Tibial artery (tissue), 4 donors: Measurements from ENCODE around the gene MLYCD.

Source experiments
- DNase-seq, 2 donors: peaks; one replicate each; pipeline ENCODE4 v3.0.0-alpha.2; 2019
- H3K27ac ChIP-seq, 2 donors: fragments of 200-600 bp; sonication (generic) in 1 of 2; 1 replicate in 1 of 2; 2 replicates in 1 of 2; pipeline ENCODE4 v1.5.1; 2018 to 2019; ENCODE audit warnings: mild to moderate bottlenecking in 1 of 2
- H3K27me3 ChIP-seq, 2 donors: fragments of 200-600 bp; sonication (generic) in 1 of 2; one replicate each; pipeline versions ENCODE4 v1.5.1 to v1.6.0; 2016 to 2019
- H3K36me3 ChIP-seq, 3 donors: fragments of 200-600 bp; sonication (generic) in 2 of 3; one replicate each; pipeline ENCODE4 v1.5.1; 2016 to 2019; ENCODE audit warnings: mild to moderate bottlenecking in 2 of 3
- H3K4me1 ChIP-seq, 4 donors: fragments of 200-600 bp; sonication (generic) in 2 of 4; 1 replicate in 3 of 4; 2 replicates in 1 of 4; pipeline ENCODE4 v1.5.1; 2016 to 2019
- H3K4me3 ChIP-seq, 2 donors: fragments of 200-600 bp; sonication (generic) in 1 of 2; 1 replicate in 1 of 2; 2 replicates in 1 of 2; pipeline ENCODE4 v1.5.1; 2018 to 2019; ENCODE audit warnings: mild to moderate bottlenecking in 2 of 2
- H3K9me3 ChIP-seq, 3 donors: fragments of 200-600 bp; sonication (generic) in 1 of 3; one replicate each; pipeline ENCODE4 v1.5.1; 2016 to 2019
- intact Hi-C: fragments of 100-400 bp; cut with DNase I; formaldehyde crosslinking; loops from one replicate; pipeline ENCODE4 v1.15.0; 2023; ENCODE audit warnings: low total_unique reads
- TF ChIP-seq, protein P1 (sequence below), 2 experiments: fragments of 200-600 bp in 1 of 2; fragments of 450-650 bp in 1 of 2; IDR thresholded peaks; one replicate each; pipeline ENCODE4 v1.5.1; 2017 to 2019; ENCODE audit warnings: antibody characterized with exemption in 2 of 2, mild to moderate bottlenecking in 1 of 2, moderate library complexity in 1 of 2

MLYCD gene

DNA sequence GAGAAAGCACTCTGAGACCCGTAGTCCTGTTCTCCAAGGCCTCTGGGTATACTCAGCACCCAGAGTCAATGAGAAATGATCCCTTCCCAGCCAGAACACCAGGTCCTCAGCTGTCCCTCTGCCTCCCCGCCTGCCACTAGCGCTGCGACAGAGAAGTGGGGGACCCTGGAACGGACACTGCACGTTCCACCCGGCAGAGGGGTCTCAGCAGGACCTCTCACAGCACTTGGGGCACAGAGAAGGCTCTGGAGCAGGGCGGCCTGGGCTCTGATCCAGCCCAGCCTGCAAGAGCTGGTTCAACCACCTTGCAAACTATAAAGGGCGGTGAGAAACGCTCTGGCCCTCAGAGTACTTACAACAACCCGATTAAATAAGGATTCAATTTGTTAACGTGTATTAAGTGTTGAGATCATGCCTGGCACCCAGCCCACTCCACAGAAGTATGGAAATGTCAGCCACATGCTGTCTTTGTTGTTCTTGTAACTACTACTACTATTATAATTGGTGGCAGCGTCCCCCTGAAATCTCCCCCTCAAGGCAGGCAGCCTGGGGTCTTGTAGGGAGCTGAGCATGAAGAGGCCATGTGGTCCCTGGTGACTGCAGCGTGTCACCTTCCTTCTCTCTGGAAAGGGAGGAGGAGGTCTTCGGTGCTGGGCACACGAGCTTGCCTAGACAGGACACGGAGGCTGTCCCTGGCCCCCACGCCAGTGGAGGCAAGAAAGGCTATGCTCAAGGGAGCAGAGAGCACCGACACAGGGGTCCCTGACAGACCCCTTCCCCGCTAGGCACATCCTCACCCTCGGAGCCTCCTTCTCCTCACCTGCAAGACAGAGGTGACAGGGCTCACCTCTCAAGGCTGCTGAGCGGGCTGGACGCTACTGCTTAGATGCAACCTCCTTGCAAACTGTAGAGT lies 56.6 kb downstream of the MLYCD start:
- DNase-seq = no peak
- Histone ChIP-seq H3K9me3 (no peaks in the 10 kb centered on the region), H3K27ac (peak overlapping the region in 1 of 2 donors; percentile 88), H3K27me3 (no peaks in the 10 kb centered on the region), H3K36me3 (peaks cover 24 to 28% (median 25%) of the 10 kb centered on the region in 3 donors), H3K4me1 (peaks cover 0 to 43% (median 28%) of the 10 kb centered on the region in 4 donors), H3K4me3 (no peak overlapping the region)
- intact Hi-C loops = no loop called here
- TF ChIP-seq, protein P1, sequence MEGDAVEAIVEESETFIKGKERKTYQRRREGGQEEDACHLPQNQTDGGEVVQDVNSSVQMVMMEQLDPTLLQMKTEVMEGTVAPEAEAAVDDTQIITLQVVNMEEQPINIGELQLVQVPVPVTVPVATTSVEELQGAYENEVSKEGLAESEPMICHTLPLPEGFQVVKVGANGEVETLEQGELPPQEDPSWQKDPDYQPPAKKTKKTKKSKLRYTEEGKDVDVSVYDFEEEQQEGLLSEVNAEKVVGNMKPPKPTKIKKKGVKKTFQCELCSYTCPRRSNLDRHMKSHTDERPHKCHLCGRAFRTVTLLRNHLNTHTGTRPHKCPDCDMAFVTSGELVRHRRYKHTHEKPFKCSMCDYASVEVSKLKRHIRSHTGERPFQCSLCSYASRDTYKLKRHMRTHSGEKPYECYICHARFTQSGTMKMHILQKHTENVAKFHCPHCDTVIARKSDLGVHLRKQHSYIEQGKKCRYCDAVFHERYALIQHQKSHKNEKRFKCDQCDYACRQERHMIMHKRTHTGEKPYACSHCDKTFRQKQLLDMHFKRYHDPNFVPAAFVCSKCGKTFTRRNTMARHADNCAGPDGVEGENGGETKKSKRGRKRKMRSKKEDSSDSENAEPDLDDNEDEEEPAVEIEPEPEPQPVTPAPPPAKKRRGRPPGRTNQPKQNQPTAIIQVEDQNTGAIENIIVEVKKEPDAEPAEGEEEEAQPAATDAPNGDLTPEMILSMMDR (IDR thresholded peaks at IDR 0.05) = no peak

DNA sequence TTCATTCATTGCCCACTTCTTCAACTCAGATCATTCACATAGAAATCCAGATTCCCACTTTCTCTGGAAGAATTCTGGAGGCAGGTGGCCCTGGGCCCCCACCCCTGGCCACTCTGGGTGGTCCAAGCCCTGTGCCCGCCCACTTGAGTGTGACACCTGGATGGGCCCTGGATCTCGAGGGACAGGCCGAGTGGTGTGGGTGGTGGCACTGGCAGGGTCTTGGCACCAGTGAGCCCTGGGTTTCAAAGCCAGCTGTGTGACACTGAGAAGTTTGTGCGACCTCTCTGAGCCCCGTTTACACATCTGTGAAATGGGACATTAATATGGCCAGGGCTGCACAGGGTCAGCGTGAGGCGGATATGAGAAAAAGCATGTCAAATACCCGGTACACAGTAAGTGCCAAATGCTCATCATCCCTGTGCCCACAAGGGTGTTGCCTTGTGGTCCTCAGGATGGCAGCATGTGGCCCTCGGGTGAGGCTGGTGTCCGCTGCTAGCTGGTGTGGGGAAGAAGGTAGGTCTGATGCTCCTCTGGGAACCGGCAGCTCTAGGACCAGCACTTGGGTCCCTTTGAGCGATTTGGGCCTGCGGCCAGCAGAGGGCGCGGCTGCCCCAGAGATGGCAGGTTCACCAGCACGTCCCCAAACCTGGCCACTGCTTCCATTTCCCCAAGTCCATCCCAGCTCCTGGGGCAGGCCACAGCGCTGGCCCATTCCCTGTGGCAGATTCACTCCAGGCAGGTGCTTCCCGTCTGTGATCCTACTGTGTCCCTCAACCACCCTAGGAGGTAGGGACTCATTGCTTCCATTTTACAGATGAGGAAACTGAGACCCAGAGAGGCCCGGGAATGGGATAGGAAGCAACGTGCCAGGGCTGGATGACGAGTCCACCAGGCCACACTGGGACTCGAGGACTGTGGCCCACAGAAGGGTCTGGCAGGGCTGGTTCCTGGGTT lies 57.7 kb downstream of the MLYCD start:
- Histone ChIP-seq H3K4me3 (no peak overlapping the region), H3K27ac (peak overlapping the region in 1 of 2 donors; percentile 31), H3K27me3 (no peaks in the 10 kb centered on the region), H3K36me3 (peaks cover 28 to 39% (median 35%) of the 10 kb centered on the region in 3 donors), H3K4me1 (peaks cover 0 to 43% (median 28%) of the 10 kb centered on the region in 4 donors), H3K9me3 (no peaks in the 10 kb centered on the region)
- TF ChIP-seq, protein P1 (IDR thresholded peaks at IDR 0.05) = peak; percentile 63 to 79
- DNase-seq = peak; percentile 63 to 88
- intact Hi-C loops = no loop called here

DNA sequence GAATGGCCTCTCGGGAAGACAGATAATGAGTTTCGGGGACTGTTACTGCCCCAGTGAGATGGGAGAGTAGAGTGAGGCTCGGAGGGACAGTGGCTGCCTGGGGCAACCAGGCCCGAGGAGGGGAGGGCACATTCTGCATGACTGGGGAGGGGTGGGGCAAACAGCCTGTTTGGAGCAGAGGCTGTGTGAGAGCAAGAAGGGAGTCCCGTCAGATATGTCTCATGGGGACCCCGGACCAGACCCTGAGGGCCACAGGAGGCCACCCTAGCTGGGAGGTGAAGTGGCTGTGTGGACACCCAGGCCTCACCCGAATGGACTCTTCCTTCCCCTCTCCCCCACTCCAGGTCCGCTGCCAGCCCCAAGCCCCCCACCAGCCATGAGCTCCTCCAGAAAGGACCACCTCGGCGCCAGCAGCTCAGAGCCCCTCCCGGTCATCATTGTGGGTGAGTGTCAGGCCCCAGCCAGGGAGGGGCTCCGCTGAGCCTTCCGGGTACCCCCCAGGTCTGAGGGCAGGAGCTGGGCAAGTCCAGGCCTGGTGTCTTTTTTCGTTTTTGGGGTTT lies 58.5 kb downstream of the MLYCD start:
- no peaks in the 10 kb centered on the region for H3K9me3 ChIP-seq
- intact Hi-C loops = no loop called here
- TF ChIP-seq, protein P1 (IDR thresholded peaks at IDR 0.05) = no peak
- H3K36me3 ChIP-seq = peaks cover 28 to 47% (median 41%) of the 10 kb centered on the region in 3 donors
- no peak overlapping the region for H3K4me3 ChIP-seq
- no peak for DNase-seq
- H3K27ac ChIP-seq = peak overlapping the region in 1 of 2 donors; percentile 20
- H3K4me1 ChIP-seq = peaks cover 0 to 40% (median 26%) of the 10 kb centered on the region in 4 donors
- H3K27me3 ChIP-seq = no peaks in the 10 kb centered on the region

DNA sequence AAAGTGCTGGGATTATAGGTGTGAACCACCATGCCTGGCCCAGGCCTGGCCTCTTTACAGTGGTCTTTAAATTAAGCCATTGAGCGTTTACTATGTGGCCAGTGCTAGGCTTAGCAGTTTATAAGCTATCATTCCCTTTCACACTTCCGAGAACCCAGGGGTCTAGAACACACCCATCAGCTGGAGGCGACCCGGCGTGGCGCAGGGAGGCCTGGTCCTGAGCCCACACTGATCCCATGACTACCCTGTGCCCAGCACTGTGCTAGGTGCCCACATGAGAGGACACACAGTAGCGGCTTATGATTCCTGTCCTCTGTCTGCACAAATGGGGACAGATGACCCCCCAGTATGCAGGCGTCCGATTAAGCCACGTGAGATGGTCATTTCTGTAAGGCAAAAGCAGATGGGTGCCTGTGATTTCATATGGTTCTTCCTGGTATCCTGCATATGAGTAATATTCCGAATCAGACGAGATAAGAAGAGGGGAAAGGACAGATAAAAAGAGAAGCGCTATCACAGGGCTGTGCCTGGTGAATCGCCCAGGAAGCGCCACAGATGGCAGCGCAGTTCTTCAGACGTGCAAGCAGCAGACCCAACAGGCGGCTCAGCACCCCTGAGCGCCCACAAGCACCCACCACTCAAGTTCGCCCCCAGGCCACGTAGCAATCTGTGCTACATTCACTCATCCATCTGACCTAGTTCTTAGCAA lies 59.4 kb downstream of the MLYCD start:
- no peak for DNase-seq
- TF ChIP-seq, protein P1 (IDR thresholded peaks at IDR 0.05) = no peak
- no peak overlapping the region for H3K27ac ChIP-seq
- H3K27me3 ChIP-seq = no peaks in the 10 kb centered on the region
- intact Hi-C loops = no loop called here
- peaks cover 28 to 56% (median 50%) of the 10 kb centered on the region in 3 donors for H3K36me3 ChIP-seq
- peaks cover 0 to 40% (median 20%) of the 10 kb centered on the region in 4 donors for H3K4me1 ChIP-seq
- no peaks in the 10 kb centered on the region for H3K9me3 ChIP-seq
- no peak overlapping the region for H3K4me3 ChIP-seq
